ENCODE data around the gene TXNRD3. TPM values are rescaled to one million over a fixed set of nuclear protein-coding genes. Genes with fewer than 3 reads are reported as not detected.
A peak's percentile ranks its signal among the peaks of the same experiment; 100 is the strongest.

The TXNRD3 gene
- polyA plus RNA-seq (2011; rRNA removed) (5.8 and 11.8 TPM in 2 replicates), polyA plus RNA-seq (2017; fragmentation: RNase III; extraction: RNeasy Plus Mini Kit Qiagen cat#74134 plus additional on column Dnase treatment) (4.4 to 5.2 TPM (median 4.6 TPM) in 3 replicates), polyA minus RNA-seq (2011; rRNA and poly(A)+ RNA removed) (8.8 TPM in 2 replicates)
- 2.5 and 2.8 TPM in 2 replicates for polyA plus RNA-seq (2012; cell fraction: cytosol; rRNA removed)
- 2.5 and 7.2 TPM in 2 replicates for polyA plus RNA-seq (2012; cell fraction: nucleus; rRNA removed)

- ATAC-seq: peak; percentile 83 to 98
- H3K4me2 ChIP-seq: peak within 1 kb of the TSS; percentile 79
- H3K4me1 ChIP-seq: 0 out of 3 replicates have a peak, but pooled peaks cover 5% of the 10 kb centered on the region
- peak; percentile 52 to 76 for DNase-seq (ENCODE audit: low read depth in 1 of 2, low spot score in 1 of 2)
- no peaks in the 10 kb centered on the region; the same call in 2 of the 3 replicates for H3K9me3 ChIP-seq
- TF ChIP-seq, protein P1, sequence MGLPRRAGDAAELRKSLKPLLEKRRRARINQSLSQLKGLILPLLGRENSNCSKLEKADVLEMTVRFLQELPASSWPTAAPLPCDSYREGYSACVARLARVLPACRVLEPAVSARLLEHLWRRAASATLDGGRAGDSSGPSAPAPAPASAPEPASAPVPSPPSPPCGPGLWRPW (IDR thresholded peaks at IDR 0.05): no peak
- TF ChIP-seq POLR2A (IDR thresholded peaks at IDR 0.05; ENCODE audit: low read length) (peak; percentile 80), CBX8 (IDR thresholded peaks at IDR 0.05) (no peak), REST (IDR thresholded peaks at IDR 0.05) (peak; percentile 43), MAX (IDR thresholded peaks at IDR 0.05) (peak; percentile 67; the same call in 1 of the 2 replicates), CHD2 (IDR thresholded peaks at IDR 0.05; ENCODE audit: low read length, partially characterized antibody) (peak; percentile 6), BCL3 (IDR thresholded peaks at IDR 0.05) (0 out of 3 replicates have a peak, but pooled peaks have one; percentile 47), PHF8 (IDR thresholded peaks at IDR 0.05; ENCODE audit: borderline replicate concordance, low read depth) (peak; percentile 86; the same call in 1 of the 2 replicates), USF2 (IDR thresholded peaks at IDR 0.05) (no peak), FOSL2 (IDR thresholded peaks at IDR 0.05) (no peak), FOSL2 (CRISPR knock-in tag; IDR thresholded peaks at IDR 0.05) (no peak), BHLHE40 (IDR thresholded peaks at IDR 0.05; ENCODE audit: low read depth, low read length) (no peak), JUN (IDR thresholded peaks at IDR 0.05) (peak in 1 of 2 experiments; percentile 78; a peak in 3 of 5 replicates), MAFK (IDR thresholded peaks at IDR 0.05; ENCODE audit: partially characterized antibody) (no peak)
- TF ChIP-seq, protein P2, sequence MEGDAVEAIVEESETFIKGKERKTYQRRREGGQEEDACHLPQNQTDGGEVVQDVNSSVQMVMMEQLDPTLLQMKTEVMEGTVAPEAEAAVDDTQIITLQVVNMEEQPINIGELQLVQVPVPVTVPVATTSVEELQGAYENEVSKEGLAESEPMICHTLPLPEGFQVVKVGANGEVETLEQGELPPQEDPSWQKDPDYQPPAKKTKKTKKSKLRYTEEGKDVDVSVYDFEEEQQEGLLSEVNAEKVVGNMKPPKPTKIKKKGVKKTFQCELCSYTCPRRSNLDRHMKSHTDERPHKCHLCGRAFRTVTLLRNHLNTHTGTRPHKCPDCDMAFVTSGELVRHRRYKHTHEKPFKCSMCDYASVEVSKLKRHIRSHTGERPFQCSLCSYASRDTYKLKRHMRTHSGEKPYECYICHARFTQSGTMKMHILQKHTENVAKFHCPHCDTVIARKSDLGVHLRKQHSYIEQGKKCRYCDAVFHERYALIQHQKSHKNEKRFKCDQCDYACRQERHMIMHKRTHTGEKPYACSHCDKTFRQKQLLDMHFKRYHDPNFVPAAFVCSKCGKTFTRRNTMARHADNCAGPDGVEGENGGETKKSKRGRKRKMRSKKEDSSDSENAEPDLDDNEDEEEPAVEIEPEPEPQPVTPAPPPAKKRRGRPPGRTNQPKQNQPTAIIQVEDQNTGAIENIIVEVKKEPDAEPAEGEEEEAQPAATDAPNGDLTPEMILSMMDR (IDR thresholded peaks at IDR 0.05): peak; percentile 24; the same call in 2 of the 3 replicates
- H3K27ac ChIP-seq: peak within 1 kb of the TSS; percentile 83 to 99
- FAIRE-seq: no peak
- 0% methylated on average over 5 of the region's 102 CpGs for WGBS (ENCODE audit: missing lambda C conversion rate)
- POLR2A ChIA-PET: no interaction called here
- CTCF ChIA-PET: interaction anchor here (1.0 to 2.0 kb wide), 4 partner anchors 15 to 894 kb away, joined by 3 to 4 read pairs (median 3); no protein-coding TSS in a partner anchor
- H3K4me3 ChIP-seq: peak within 1 kb of the TSS; percentile 62
These were observed at the start of gene TXNRD3 for GRCh38 chr3:126654571-126655383. Gene TXNRD3, minus strand, starts transcription at chr3:126655124.
